Measurements from ENCODE around the gene PBX4.
"Not testable (repeated sequence)": the region's sequence is repeated elsewhere in the genome, so short reads cannot be mapped to it uniquely, and the experiment has no call there.

The PBX4 gene

GRCh38 chr19:19618219-19619051 lies at the start of gene PBX4:
Gene PBX4 (minus strand): TSS chr19:19618687. CDS start chr19:19618629, 58 bp downstream.
- DNase-seq, result peak; percentile 100

- DNase-seq, result not testable (repeated sequence)
Observed at GRCh38 chr19:19665420-19665948, 47.0 kb upstream of the PBX4 start.

- peak; percentile 100 for DNase-seq
Observed at GRCh38 chr19:19663256-19664120, 45.0 kb upstream of the PBX4 start, which contains the start of gene ATP13A1. Gene ATP13A1 (minus strand): TSS chr19:19663676. CDS start chr19:19663666, 10 bp downstream.

GRCh38 chr19:19662871-19663255 lies 44.4 kb upstream of the PBX4 start:
- peak; percentile 89 for DNase-seq

- no peak for DNase-seq
Observed at GRCh38 chr19:19662344-19662743, 43.9 kb upstream of the PBX4 start.

- DNase-seq, result peak; percentile 92
Observed at GRCh38 chr19:19661675-19662251, 43.3 kb upstream of the PBX4 start.

- DNase-seq, result no peak
Observed at GRCh38 chr19:19661141-19661674, 42.7 kb upstream of the PBX4 start.

- DNase-seq, result no peak
Observed at GRCh38 chr19:19659646-19660245, 41.3 kb upstream of the PBX4 start.

- DNase-seq, result no peak
Observed at GRCh38 chr19:19657397-19657783, 38.9 kb upstream of the PBX4 start.

- no peak for DNase-seq
Observed at GRCh38 chr19:19656451-19657396, 38.2 kb upstream of the PBX4 start.

- no peak for DNase-seq
Observed at GRCh38 chr19:19655641-19656343, 37.3 kb upstream of the PBX4 start.

- DNase-seq, result no peak
Observed at GRCh38 chr19:19655051-19655594, 36.6 kb upstream of the PBX4 start.

- DNase-seq, result no peak
Observed at GRCh38 chr19:19654441-19654840, 36.0 kb upstream of the PBX4 start.

GRCh38 chr19:19653597-19654147 lies 35.2 kb upstream of the PBX4 start:
- DNase-seq, result no peak

GRCh38 chr19:19652482-19653295 lies 34.2 kb upstream of the PBX4 start:
- no peak for DNase-seq

GRCh38 chr19:19651076-19651475 lies 32.6 kb upstream of the PBX4 start:
- no peak for DNase-seq

GRCh38 chr19:19650331-19650730 lies 31.8 kb upstream of the PBX4 start:
- no peak for DNase-seq

GRCh38 chr19:19649580-19649995 lies 31.1 kb upstream of the PBX4 start:
- no peak for DNase-seq

- no peak for DNase-seq
Observed at GRCh38 chr19:19649155-19649554, 30.7 kb upstream of the PBX4 start.

Data from OCI-M1 (cell line).